Measurements from ENCODE around the gene CRYBA4.

CRYBA4 gene

GRCh38 chr22:26620197-26620596 lies 1.6 kb upstream of the CRYBA4 start:
- in situ Hi-C loops (cut with MboI; ENCODE audit: low sequenced_read_pairs), result no loop called here
- no peak for DNase-seq (ENCODE audit: low spot score in 2 of 2)
- no peaks in the 10 kb centered on the region for H3K9me3 ChIP-seq
- H3K36me3 ChIP-seq (replicated peaks), result no peaks in the 10 kb centered on the region
- H3K4me3 ChIP-seq, result no peak overlapping the region
- H3K4me1 ChIP-seq, result no peaks in the 10 kb centered on the region
- peaks cover 51% of the 10 kb centered on the region for H3K27me3 ChIP-seq (ENCODE audit: low read depth)

- in situ Hi-C loops (cut with MboI; ENCODE audit: low sequenced_read_pairs), result no loop called here
- Histone ChIP-seq H3K36me3 (replicated peaks) (no peaks in the 10 kb centered on the region), H3K27me3 (ENCODE audit: low read depth) (peaks cover 20% of the 10 kb centered on the region), H3K9me3 (no peaks in the 10 kb centered on the region), H3K4me1 (no peaks in the 10 kb centered on the region), H3K4me3 (no peak overlapping the region)
- no peak for DNase-seq (ENCODE audit: low spot score in 2 of 2)
Measured at GRCh38 chr22:26623984-26624383, 2.2 kb downstream of the CRYBA4 start.

- no peaks in the 10 kb centered on the region for H3K4me1 ChIP-seq
- H3K36me3 ChIP-seq (replicated peaks), result no peaks in the 10 kb centered on the region
- no peaks in the 10 kb centered on the region for H3K9me3 ChIP-seq
- H3K4me3 ChIP-seq, result no peak overlapping the region
- H3K27me3 ChIP-seq (ENCODE audit: low read depth), result peaks cover 18% of the 10 kb centered on the region
- DNase-seq (ENCODE audit: low spot score in 2 of 2), result no peak
- in situ Hi-C loops (cut with MboI; ENCODE audit: low sequenced_read_pairs), result no loop called here
Measured at GRCh38 chr22:26624803-26625202, 3.0 kb downstream of the CRYBA4 start.

GRCh38 chr22:26629988-26630761 lies 8.4 kb downstream of the CRYBA4 start:
- Histone ChIP-seq H3K4me1 (no peaks in the 10 kb centered on the region), H3K36me3 (replicated peaks) (no peaks in the 10 kb centered on the region), H3K9me3 (no peaks in the 10 kb centered on the region), H3K4me3 (no peak overlapping the region), H3K27me3 (ENCODE audit: low read depth) (peaks cover 3% of the 10 kb centered on the region; the same call in 1 of the 2 replicates)
- in situ Hi-C loops (cut with MboI; ENCODE audit: low sequenced_read_pairs), result no loop called here
- DNase-seq (ENCODE audit: low spot score in 2 of 2), result no peak

GRCh38 chr22:26631282-26631681 lies 9.5 kb downstream of the CRYBA4 start:
- DNase-seq (ENCODE audit: low spot score in 2 of 2), result no peak
- in situ Hi-C loops (cut with MboI; ENCODE audit: low sequenced_read_pairs), result no loop called here
- Histone ChIP-seq H3K4me3 (no peak overlapping the region), H3K36me3 (replicated peaks) (no peaks in the 10 kb centered on the region), H3K27me3 (ENCODE audit: low read depth) (peaks cover 3% of the 10 kb centered on the region; the same call in 1 of the 2 replicates), H3K4me1 (no peaks in the 10 kb centered on the region), H3K9me3 (no peaks in the 10 kb centered on the region; the same call in 1 of the 2 replicates)

GRCh38 chr22:26632422-26633155 lies 10.8 kb downstream of the CRYBA4 start:
- Histone ChIP-seq H3K9me3 (no peaks in the 10 kb centered on the region; the same call in 1 of the 2 replicates), H3K4me1 (no peaks in the 10 kb centered on the region), H3K27me3 (ENCODE audit: low read depth) (no peaks in the 10 kb centered on the region), H3K4me3 (no peak overlapping the region), H3K36me3 (replicated peaks) (no peaks in the 10 kb centered on the region)
- DNase-seq (ENCODE audit: low spot score in 2 of 2), result no peak
- in situ Hi-C loops (cut with MboI; ENCODE audit: low sequenced_read_pairs), result no loop called here

GRCh38 chr22:26634189-26634588 lies 12.4 kb downstream of the CRYBA4 start:
- Histone ChIP-seq H3K9me3 (no peaks in the 10 kb centered on the region; the same call in 1 of the 2 replicates), H3K27me3 (ENCODE audit: low read depth) (0 out of 2 replicates have a peak, but pooled peaks cover 6% of the 10 kb centered on the region), H3K4me3 (no peak overlapping the region), H3K4me1 (no peaks in the 10 kb centered on the region), H3K36me3 (replicated peaks) (no peaks in the 10 kb centered on the region)
- no peak for DNase-seq (ENCODE audit: low spot score in 2 of 2)
- in situ Hi-C loops (cut with MboI; ENCODE audit: low sequenced_read_pairs), result no loop called here

GRCh38 chr22:26635117-26635516 lies 13.4 kb downstream of the CRYBA4 start:
- H3K36me3 ChIP-seq (replicated peaks), result no peaks in the 10 kb centered on the region
- in situ Hi-C loops (cut with MboI; ENCODE audit: low sequenced_read_pairs), result no loop called here
- DNase-seq (ENCODE audit: low spot score in 2 of 2), result no peak
- no peak overlapping the region for H3K4me3 ChIP-seq
- H3K27me3 ChIP-seq (ENCODE audit: low read depth), result 0 out of 2 replicates have a peak, but pooled peaks cover 6% of the 10 kb centered on the region
- H3K4me1 ChIP-seq, result no peaks in the 10 kb centered on the region
- H3K9me3 ChIP-seq, result no peaks in the 10 kb centered on the region; the same call in 1 of the 2 replicates

- H3K4me3 ChIP-seq, result no peak overlapping the region
- in situ Hi-C loops (cut with MboI; ENCODE audit: low sequenced_read_pairs), result no loop called here
- H3K9me3 ChIP-seq, result no peaks in the 10 kb centered on the region; the same call in 1 of the 2 replicates
- no peaks in the 10 kb centered on the region for H3K4me1 ChIP-seq
- DNase-seq (ENCODE audit: low spot score in 2 of 2), result no peak
- 0 out of 2 replicates have a peak, but pooled peaks cover 6% of the 10 kb centered on the region for H3K27me3 ChIP-seq (ENCODE audit: low read depth)
- H3K36me3 ChIP-seq (replicated peaks), result no peaks in the 10 kb centered on the region
Measured at GRCh38 chr22:26636296-26636695, 14.5 kb downstream of the CRYBA4 start.

GRCh38 chr22:26642465-26643417 lies 21.0 kb downstream of the CRYBA4 start:
- Histone ChIP-seq H3K9me3 (no peaks in the 10 kb centered on the region), H3K36me3 (replicated peaks) (no peaks in the 10 kb centered on the region), H3K27me3 (ENCODE audit: low read depth) (0 out of 2 replicates have a peak, but pooled peaks cover 6% of the 10 kb centered on the region), H3K4me1 (peaks cover 22% of the 10 kb centered on the region), H3K4me3 (no peak overlapping the region)
- in situ Hi-C loops (cut with MboI; ENCODE audit: low sequenced_read_pairs), result no loop called here
- peak; percentile 46 to 58 for DNase-seq (ENCODE audit: low spot score in 2 of 2)

- Histone ChIP-seq H3K27me3 (ENCODE audit: low read depth) (0 out of 2 replicates have a peak, but pooled peaks cover 2% of the 10 kb centered on the region), H3K36me3 (replicated peaks) (no peaks in the 10 kb centered on the region), H3K4me1 (peaks cover 31% of the 10 kb centered on the region), H3K4me3 (no peak overlapping the region), H3K9me3 (no peaks in the 10 kb centered on the region)
- DNase-seq (ENCODE audit: low spot score in 2 of 2), result no peak
- in situ Hi-C loops (cut with MboI; ENCODE audit: low sequenced_read_pairs), result no loop called here
Measured at GRCh38 chr22:26643418-26644100, 21.8 kb downstream of the CRYBA4 start.

GRCh38 chr22:26646158-26646557 lies 24.4 kb downstream of the CRYBA4 start:
- Histone ChIP-seq H3K4me3 (no peak overlapping the region), H3K9me3 (no peaks in the 10 kb centered on the region), H3K27me3 (ENCODE audit: low read depth) (no peaks in the 10 kb centered on the region), H3K4me1 (peaks cover 35% of the 10 kb centered on the region), H3K36me3 (replicated peaks) (no peaks in the 10 kb centered on the region)
- in situ Hi-C loops (cut with MboI; ENCODE audit: low sequenced_read_pairs), result no loop called here
- DNase-seq (ENCODE audit: low spot score in 2 of 2), result no peak

- in situ Hi-C loops (cut with MboI; ENCODE audit: low sequenced_read_pairs), result no loop called here
- Histone ChIP-seq H3K27me3 (ENCODE audit: low read depth) (no peaks in the 10 kb centered on the region), H3K4me1 (peaks cover 26% of the 10 kb centered on the region), H3K4me3 (no peak overlapping the region), H3K9me3 (no peaks in the 10 kb centered on the region), H3K36me3 (replicated peaks) (no peaks in the 10 kb centered on the region)
- peak; percentile 66 to 73 for DNase-seq (ENCODE audit: low spot score in 2 of 2)
Measured at GRCh38 chr22:26648011-26648497, 26.3 kb downstream of the CRYBA4 start.
